IPS-20b (cell line): ENCODE measurements around the gene FFAR4.

Experiments used
- H3K27ac ChIP-seq: one replicate; pipeline ENCODE4 v1.5.1; 2013; ENCODE audit warnings: low read length
- H3K27me3 ChIP-seq: 2 replicates; pipeline ENCODE4 v1.6.1; 2013; ENCODE audit warnings: mild to moderate bottlenecking, low read length, inconsistent platforms; ENCODE audit not compliant: insufficient read depth
- H3K36me3 ChIP-seq: 2 replicates; pipeline ENCODE4 v1.6.1; 2013; ENCODE audit warnings: low read depth, mild to moderate bottlenecking, inconsistent platforms, low read length, moderate library complexity; ENCODE audit not compliant: insufficient read depth
- H3K4me1 ChIP-seq: 2 replicates; pipeline ENCODE4 v1.6.1; 2013; ENCODE audit warnings: mild to moderate bottlenecking, control low read depth, inconsistent platforms, low read length, moderate library complexity; ENCODE audit not compliant: insufficient read depth
- H3K4me3 ChIP-seq: 2 replicates; pipeline ENCODE4 v1.5.1; 2013; ENCODE audit warnings: mild to moderate bottlenecking, low read length, inconsistent platforms
- H3K9ac ChIP-seq: 2 replicates; pipeline ENCODE4 v1.6.1; 2013; ENCODE audit warnings: low read depth, mild to moderate bottlenecking, inconsistent platforms, low read length, moderate library complexity
- H3K9me3 ChIP-seq: 2 replicates; pipeline ENCODE4 v1.6.1; 2013; ENCODE audit warnings: mild to moderate bottlenecking, low read depth, low read length, inconsistent platforms; ENCODE audit not compliant: insufficient read depth

The FFAR4 gene

GRCh38 chr10:93630625-93631557 is 64.4 kb downstream of the FFAR4 start:
- Histone ChIP-seq H3K27ac (no peak overlapping the region), H3K4me3 (no peak overlapping the region), H3K9me3 (no peaks in the 10 kb centered on the region), H3K27me3 (no peaks in the 10 kb centered on the region), H3K36me3 (no peaks in the 10 kb centered on the region), H3K9ac (no peak overlapping the region), H3K4me1 (no peaks in the 10 kb centered on the region)
